ENCODE results near the gene DHX29.

- TF ChIP-seq CTCF (IDR thresholded peaks at IDR 0.05) (no peak), POLR2AphosphoS5 (IDR thresholded peaks at IDR 0.05; ENCODE audit: low read depth, low read length) (no peak), TCF7L2 (IDR thresholded peaks at IDR 0.05; ENCODE audit: low read depth, low read length) (no peak), SIN3A (IDR thresholded peaks at IDR 0.05; ENCODE audit: borderline replicate concordance, insufficient read depth, low read depth, low read length) (no peak), REST (IDR thresholded peaks at IDR 0.05; ENCODE audit: insufficient read depth in 1 of 2, low read depth in 2 of 2, low read length in 1 of 2) (no peak)
Measured at GRCh38 chr5:55290991-55291390, 16.5 kb downstream of the DHX29 start.

Data from Panc1 (cell line).